ENCODE data around the gene DPF3.

GRCh38 chr14:72822946-72823611 lies 70.8 kb downstream of the DPF3 start:
- TF ChIP-seq RXRB (CRISPR knock-in tag; IDR thresholded peaks at IDR 0.05; ENCODE audit: borderline replicate concordance) (no peak), MAFF (IDR thresholded peaks at IDR 0.05; ENCODE audit: low read depth, low read length) (no peak), ZXDC (CRISPR knock-in tag; IDR thresholded peaks at IDR 0.05) (no peak), CBX5 (CRISPR knock-in tag; IDR thresholded peaks at IDR 0.05; ENCODE audit: borderline replicate concordance) (no peak), SIN3A (IDR thresholded peaks at IDR 0.05; ENCODE audit: borderline replicate concordance, low read depth, low read length) (no peak), CEBPB (IDR thresholded peaks at IDR 0.05; ENCODE audit: borderline replicate concordance, low read depth, low read length) (no peak), NR2C2 (CRISPR knock-in tag; IDR thresholded peaks at IDR 0.05; ENCODE audit: borderline replicate concordance) (no peak), RAD21 (CRISPR knock-in tag; IDR thresholded peaks at IDR 0.05) (no peak), KIAA2018 (CRISPR knock-in tag; IDR thresholded peaks at IDR 0.05; ENCODE audit: borderline replicate concordance) (no peak)
